HG02678 (cell line): Measurements from ENCODE around the gene DDX55.
"Not testable (repeated sequence)": the region's sequence is repeated elsewhere in the genome, so short reads cannot be mapped to it uniquely, and the experiment has no call there.

Experiments
- ATAC-seq: cut with Tn5 transposase; IDR thresholded peaks from one replicate; pipeline ENCODE4 v1.9.1; 2021; ENCODE audit warnings: mild to moderate bottlenecking, moderate library complexity; ENCODE audit not compliant: unreplicated experiment

The DDX55 gene, protein sequence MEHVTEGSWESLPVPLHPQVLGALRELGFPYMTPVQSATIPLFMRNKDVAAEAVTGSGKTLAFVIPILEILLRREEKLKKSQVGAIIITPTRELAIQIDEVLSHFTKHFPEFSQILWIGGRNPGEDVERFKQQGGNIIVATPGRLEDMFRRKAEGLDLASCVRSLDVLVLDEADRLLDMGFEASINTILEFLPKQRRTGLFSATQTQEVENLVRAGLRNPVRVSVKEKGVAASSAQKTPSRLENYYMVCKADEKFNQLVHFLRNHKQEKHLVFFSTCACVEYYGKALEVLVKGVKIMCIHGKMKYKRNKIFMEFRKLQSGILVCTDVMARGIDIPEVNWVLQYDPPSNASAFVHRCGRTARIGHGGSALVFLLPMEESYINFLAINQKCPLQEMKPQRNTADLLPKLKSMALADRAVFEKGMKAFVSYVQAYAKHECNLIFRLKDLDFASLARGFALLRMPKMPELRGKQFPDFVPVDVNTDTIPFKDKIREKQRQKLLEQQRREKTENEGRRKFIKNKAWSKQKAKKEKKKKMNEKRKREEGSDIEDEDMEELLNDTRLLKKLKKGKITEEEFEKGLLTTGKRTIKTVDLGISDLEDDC

DNA sequence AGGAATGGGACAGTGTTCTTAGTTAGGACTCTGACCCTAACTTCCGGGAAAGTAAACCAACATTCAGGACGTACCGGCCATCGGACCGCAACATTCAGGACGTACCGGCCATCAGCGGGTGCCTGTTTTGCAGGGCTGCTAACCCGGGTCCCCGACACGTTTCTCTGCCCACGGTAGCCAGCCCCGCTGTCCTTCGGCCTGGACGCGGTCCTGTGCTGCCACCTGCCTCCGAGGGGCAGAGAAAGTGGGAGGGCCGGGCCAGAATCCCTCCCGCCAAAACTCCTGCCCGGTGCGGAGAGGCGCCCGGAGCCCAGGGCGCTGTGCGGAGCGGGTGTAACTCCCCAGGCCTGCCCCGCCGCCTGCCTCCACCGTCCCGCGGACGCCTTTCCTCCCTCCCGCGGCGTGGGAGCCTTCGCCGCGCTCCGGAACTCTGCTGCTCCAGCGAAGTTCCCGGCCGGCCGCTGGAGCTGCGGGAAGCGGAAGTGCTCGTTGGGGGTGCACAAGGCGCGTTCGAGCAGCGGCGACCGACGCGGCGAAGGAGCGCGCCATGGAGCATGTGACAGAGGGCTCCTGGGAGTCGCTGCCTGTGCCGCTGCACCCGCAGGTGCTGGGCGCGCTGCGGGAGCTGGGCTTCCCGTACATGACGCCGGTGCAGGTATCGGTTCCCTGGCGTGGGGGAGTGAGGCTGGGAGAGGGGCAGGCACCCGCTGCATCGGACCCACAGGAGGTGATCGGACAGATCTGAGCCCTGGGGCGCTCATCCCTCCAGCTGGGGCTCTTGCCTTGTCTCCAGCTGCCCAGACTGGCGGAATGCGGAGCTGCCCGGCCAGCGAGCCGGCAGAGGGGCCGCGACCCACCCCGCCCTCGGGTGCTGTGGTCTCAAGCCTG, at the start of gene DDX55:
TSS of gene DDX55 (plus strand) at position 498 of the 888 bp plus-strand sequence. CDS start at position 548, 50 bp downstream.
- peak; percentile 90 for ATAC-seq

DNA sequence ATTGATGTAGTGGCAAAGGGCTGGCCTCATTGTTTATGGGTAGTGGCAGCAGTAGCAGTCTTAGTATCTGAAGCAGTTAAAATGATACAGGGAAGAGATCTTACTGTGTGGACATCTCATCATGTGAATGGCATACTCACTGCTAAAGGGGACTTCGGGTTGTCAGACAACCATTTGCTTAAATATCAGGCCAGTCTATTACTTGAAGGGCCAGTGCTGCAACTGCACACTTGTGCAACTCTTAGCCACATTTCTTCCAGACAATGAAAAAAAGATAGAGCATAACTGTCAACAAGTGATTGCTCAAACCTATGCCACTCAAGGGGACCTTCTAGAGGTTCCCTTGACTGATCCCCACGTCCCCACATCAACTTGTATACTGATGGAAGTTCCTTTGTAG, 47.8 kb upstream of the DDX55 start:
- not testable (repeated sequence) for ATAC-seq

DNA sequence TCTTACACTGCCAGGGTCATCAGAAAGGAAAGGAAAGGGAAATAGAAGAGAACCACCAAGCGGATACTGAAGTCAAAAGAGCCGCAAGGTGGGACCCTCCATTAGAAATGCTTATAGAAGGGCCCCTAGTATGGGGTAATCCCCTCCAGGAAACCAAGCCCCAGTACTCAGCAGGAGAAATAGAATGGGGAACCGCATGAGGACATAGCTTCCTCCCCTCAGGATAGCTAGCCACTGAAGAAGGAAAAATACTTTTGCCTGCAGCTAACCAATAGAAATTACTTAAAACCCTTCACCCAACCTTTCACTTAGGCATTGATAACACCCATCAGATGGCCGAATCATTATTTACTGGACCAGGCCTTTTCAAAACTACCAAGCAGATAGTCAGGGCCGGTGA, 47.1 kb upstream of the DDX55 start:
- ATAC-seq: not testable (repeated sequence)

DNA sequence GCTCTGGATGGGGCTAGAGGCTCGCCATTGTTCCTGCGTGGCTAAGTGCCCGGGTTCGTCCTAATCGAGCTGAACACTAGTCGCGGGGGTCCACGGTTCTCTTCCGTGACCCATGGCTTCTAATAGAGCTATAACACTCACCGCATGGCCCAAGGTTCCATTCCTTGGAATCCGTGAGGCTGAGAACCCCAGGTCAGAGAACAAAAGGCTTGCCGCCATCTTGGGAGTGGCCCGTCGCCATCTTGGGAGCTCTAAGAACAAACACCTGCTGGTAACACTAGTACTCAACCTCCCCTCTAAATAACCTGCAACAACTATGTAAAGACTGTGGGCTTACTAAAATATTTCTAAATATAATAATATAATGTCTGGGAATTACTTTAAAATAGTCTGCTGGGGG, 43.4 kb upstream of the DDX55 start:
- not testable (repeated sequence) for ATAC-seq

DNA sequence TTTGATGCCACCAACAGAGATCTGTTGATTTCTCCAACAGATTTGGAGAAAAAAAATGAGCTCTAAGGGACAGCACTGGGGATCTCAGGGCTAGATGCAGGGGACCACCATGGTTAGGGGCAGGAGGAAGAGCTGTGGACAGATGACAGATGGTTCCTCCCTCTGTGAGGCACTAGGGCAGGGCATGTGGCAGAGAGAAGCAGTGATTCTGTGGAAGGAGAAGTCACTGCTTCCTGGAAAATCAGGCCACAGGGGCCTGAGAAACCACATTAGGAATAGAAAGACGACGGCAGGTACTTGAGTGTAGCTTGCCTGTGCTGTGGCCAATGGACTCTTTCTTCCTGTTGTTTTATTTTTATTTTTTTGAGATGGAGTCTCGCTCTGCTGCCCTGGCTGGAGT, 42.4 kb upstream of the DDX55 start:
- ATAC-seq: no peak

DNA sequence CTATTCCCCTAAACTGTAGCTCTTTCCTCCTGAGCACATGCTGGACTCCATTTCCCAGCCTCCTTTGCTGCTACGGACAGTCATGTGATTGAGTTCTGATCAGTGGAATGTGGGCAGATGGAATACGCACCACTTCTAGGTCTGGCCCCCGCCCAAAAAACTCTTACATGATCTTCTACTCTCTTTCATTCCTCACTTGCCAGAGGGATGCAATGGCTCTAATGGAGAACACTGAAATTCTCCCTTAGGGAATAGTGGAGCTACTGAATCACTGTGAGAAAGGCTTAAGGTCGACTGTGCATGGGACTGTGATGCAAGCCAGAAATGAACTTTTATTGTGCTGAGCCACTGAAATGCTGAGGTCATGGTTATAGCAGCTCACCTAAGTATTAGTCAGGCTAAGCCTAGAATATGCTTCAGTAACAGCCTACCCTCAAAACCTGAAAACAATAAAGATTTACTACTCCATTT, 30.5 kb upstream of the DDX55 start:
- no peak for ATAC-seq

DNA sequence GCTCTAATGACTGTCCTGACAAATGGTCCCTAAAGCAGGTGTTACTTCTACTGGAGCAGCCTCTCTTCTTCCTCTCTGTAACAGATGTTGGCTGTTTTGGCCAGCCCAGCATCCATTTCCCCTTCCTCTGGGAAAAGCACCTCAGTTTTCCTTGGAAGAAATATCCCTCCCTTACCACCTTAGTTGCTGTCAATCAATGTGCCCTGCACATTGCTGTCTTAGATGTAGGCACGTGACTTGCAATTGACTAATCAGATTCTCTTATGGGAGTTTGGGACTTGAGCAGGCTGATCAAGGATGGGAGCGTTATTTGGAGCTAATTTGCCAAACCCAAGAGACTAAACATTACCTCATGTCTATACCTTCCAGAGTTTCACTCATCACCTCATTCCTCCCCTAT, 29.5 kb upstream of the DDX55 start:
- no peak for ATAC-seq

DNA sequence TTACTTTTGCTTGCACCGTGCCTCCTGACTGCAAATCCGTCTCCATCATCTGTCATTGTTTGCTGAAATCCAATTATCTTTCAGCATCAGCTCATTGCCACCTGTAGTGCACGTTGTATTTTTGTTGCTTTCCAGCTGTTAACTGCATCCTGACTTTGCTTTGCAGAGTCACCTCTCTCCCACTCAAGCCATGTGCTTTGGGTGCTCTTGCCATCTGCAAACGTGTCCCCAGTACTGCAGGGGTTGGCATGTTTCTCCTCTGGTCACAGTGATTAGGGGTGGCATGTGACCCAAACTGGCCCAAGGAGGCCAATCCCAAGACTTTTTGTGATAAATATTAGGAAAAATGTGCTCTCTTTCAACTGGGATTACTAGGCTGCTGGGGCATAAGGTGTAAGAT, 28.0 kb upstream of the DDX55 start:
- no peak for ATAC-seq

DNA sequence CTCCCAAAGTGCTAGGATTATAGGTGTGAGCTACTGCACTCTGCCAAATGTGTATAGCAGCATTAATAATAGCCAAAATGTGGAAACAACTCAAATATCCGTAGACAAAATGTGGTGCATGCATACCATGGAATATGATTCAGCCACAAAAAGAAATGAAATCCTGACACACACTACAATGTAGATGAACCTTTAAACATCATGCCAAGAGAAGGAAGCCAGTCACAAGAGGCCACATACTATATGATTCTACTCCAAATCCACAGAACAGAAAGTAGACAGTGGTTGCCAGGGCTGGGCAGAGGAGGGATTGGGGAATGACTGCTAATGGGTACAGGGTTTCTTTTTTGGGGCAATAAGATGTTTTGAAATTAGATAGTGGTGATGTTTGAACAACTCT, 25.3 kb upstream of the DDX55 start:
- no peak for ATAC-seq

DNA sequence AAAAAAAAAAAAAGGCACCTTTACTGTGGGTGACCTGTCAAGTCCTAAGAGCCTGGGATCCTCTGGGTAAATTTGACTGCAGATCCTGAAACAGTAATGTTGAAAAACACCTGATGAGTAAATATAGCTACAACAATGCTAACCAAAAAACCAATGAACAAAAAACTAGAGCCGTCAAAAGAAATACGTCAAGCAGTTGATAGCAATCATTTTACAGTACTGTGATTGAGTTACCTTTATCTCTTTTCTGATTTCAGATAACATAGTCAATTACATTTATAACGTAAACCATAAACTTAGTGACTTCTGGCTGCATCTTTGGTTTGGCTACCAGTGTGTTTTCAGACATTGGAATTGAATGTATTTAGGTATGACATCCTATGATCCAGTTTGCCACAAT, 23.7 kb upstream of the DDX55 start:
- no peak for ATAC-seq

DNA sequence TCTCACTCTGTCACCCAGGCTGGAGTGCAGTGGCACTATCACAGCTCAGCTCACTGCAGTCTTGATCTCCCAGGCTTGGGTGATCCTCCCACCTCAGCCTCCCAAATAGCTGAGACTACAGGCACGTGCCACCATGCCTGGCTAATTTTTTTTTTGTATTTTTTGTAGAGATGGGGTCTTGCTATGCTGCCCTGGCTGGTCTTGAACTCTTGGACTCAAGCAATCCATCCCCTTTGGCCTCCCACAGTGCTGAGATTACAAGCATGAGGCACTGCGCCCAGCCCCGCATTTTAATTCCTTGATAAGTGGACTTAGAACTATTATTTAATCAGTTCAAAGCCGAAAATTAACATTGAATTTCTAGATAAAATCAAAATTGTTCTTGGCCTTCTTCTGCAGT, 23.1 kb upstream of the DDX55 start:
- ATAC-seq: not testable (repeated sequence)

DNA sequence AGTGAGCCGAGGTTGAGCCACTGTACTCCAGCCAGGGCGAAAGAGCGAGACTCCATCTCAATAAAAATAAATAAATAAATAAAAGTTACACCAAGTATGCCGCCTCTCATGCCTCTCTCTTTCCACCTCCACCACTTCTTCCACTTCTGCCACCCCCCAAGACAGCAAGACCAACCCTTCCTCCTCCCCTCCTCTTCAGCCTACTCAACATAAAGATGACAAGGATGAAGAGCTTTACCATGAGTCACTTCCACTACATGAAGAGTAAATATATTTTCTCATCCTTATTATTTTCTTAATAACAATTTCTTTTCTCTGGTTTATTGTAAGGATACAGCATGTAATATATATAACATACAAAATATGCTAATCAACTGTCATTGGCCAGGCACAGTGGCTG, 21.1 kb upstream of the DDX55 start:
- ATAC-seq: no peak

DNA sequence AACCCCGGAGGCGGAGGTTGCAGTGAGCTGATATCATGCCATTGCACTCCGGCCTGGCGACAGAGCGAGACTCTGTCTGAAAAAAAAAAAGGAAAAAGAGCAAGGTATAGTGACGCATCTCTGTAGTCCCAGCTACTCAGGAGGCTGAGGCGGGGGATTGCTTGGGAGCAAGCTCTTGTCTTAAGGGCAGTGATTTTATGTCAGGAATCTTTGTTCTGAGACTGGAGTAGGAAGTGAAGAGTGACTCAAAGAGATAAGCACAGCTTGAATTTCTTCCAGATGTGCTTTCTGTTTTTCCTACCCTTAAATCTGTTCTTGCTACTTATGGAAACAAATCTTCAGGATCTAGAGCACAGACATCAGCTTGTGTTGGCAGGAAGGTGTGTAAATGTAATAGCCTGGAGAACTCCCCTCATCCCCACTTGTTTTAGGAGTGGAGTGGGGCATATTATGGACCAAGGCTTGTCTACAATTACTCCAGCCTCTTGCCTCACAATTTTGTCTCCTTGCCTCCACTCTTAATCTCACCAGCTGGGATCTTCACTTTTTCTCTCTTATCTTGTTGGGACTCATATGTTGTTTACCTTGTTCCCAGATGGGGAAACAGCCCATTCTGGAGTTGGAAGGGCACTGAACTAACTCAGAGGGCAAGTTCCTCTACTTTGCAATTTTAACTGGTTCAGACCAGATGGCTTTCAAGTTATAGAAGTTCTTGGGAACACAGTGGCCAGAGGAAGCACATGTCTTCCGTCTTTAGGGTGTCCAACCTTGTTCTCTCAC, 10.0 kb upstream of the DDX55 start:
- no peak for ATAC-seq

DNA sequence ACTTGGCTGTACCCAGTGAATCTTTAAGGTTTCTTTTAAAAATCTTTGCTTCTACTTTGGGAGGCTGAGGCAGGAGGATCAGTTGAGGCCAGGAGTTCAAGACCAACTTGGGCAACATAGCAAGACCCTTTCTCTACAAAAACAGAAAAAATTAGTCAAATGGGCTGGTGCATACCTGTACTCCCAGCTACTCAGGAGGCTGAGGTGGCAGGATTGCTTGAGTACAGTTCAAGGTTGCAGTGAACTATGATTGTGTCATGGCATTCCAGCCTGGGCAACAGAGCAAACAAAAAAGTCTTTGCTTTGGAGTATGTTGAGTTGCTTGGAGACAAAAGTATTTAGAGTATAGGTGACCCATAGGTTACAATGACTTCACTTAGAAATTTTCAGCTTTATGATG, 6.2 kb upstream of the DDX55 start:
- ATAC-seq: no peak

DNA sequence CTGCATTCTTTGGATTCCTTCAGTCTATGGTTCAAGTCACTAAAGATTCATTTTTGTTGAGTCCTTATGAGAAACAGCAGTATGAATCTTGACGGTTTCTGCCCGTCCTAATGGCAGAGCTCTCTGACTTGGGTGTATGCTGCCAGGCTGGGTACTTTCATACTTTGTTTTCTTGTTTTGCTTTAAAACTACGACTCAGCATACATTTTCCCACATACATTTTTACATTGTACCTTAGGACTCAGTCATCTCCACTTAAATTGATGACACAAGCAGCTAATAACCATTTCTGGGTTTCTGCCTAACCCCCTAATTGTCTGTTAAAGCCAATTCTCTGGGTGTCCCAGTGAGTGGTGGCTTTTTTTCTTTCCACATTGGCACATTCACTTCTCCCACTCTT, 4.8 kb upstream of the DDX55 start:
- ATAC-seq: no peak

DNA sequence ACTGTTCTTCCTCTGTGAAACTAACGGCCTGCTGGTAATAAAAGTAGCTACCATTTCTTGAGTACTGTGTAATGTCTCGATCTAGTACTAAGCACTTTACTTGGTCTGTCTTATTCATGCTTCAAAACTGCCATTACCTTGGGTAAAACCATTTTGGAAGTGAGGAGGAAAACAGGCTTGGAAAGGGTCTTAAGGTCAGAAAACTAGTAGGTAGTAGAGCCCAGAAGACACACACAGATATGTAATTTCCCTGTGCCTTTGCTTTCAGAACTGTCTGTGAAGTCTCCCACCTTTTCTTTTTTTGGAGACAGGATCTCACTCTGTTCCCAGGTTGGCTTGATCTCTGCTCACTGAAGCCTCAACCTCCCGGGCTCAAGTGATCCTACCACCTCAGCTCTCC, 3.4 kb upstream of the DDX55 start:
- ATAC-seq: no peak

DNA sequence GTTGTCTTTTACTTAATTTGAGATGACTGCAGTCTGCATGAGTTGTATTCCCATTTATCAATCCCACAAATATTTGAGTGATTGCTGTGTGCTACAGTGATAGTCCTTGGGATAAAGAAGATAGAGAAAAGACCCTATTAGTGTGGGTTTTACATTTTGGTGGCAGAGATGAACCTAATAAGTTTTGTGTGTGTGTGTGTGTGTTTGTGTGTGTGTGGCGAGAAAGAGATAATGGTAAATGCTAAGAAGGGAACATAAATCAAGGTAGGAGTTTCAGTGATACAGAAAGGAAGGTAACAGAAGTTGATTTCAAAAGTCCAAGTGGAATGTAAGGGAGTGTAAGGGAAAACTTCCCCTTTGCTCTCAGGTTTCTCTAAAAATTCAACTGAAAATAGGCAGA, 2.6 kb upstream of the DDX55 start:
- no peak for ATAC-seq

DNA sequence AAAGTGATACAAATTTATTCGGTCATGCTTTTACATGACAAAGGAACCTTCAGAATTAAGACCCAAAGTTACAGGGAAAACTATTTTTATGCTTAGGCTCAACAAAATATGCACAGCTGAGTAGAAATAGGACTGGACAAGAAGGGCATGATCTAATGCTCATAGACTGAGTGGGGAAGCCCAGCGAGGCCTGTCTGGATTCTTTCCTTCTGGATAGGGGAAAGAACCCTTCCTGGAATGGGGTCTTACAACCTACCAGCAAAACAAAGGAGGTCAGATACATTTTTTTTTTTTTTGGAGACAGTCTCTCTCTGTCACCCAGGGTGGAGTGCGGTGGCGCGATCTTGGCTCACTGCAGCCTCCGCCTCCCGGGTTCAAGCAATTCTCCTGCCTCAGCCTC, 2.2 kb upstream of the DDX55 start:
- no peak for ATAC-seq

DNA sequence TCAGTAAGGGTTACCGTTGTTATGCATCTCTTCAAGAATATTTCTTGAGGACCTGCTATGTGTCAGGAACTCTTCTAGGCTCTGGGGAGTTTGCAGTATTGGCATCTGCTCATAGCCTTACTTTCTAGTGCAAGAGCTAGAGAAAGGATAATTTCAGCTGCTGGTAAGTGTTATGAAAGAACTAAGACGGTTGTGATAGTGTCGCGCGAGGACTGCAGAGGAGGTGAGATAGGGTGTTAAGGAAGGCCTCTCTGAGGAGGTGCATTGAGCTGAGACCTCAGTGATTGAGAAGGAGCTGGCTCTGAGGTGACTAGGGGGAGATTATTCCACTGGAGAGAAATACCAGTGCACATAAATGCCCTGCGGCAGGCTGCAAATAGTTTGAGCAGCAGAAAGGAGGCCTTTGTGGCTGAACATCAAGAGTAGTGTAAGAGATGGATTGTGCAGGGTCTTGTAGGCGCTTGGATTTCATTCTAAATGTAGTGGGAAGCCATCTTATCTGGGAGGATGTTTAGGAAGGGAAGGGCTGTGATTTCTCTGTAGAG, 824 bp downstream of the DDX55 start:
- no peak for ATAC-seq

DNA sequence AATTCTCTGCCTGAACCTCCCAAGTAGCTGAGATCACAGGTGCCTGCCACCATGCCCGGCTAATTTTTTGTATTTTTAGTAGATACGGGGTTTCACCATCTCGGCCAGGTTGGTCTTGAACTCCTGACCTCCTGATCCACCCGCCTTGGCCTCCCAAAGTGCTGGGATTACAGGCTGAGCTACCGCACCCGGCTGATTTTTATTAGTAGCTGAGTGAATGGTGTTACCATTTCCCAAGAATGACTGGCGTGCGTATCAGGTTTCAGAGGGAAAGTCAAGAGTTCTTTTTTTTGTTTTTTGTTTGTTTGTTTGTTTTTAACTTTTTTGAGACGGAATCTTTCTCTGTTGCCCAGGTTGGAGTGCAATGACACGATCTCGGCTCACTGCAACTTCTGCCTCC, 1.6 kb downstream of the DDX55 start:
- ATAC-seq: not testable (repeated sequence)
